Measurements from ENCODE around the gene CERS2. TPM values are rescaled to one million over a fixed set of nuclear protein-coding genes. Genes with fewer than 3 reads are reported as not detected.

CERS2 gene
- total RNA-seq, 1 experiment from 2014 or later: 226 TPM

DNA sequence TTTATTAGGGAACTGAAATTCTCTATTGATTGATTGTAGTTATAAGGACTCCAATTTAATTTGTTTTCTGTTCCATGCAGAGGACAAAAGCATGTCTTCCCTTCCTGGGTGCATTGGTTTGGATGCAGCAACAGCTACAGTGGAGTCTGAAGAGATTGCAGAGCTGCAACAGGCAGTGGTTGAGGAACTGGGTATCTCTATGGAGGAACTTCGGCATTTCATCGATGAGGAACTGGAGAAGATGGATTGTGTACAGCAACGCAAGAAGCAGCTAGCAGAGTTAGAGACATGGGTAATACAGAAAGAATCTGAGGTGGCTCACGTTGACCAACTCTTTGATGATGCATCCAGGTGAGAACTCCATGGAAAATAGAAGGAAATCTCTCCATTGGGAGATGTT lies 47.0 kb downstream of the CERS2 start:
- Mint-ChIP-seq H3K36me3 (ENCODE audit: insufficient read depth, unreplicated experiment) (peaks cover 61% of the 10 kb centered on the region), H3K27ac (ENCODE audit: unreplicated experiment) (no peak overlapping the region)
- CTCF ChIA-PET: no interaction called here

DNA sequence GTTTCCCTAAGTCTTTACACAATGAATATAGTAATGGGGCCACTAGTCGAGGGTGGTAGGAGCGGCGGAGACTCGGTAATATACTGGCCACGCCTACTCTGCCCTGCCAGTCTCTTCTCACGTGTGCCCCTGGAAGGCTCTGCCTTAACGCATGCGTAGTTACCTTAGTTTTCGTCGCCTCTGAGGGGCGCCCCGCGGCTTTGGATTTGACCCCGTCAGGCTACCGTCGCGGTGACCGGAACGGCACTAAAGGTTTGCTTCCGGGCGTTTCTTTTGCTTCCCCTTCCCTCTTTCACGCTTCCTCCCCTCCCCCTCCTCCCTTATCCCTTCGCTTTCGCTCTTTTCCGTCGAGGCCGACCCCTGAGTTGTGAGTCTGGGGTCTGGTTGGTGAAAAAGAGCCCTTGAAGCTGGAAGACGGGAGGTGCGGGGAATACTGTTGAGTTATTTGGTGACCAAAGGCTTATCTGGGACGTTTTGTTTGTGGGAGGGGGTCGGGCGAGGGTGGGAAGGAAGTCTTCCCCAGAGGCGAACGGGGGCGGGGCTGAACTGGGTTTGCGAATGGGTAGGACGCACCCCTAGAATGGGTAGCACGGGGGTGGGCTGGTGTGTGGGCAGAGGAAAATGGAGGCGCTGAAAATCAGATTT lies 48.4 kb downstream of the CERS2 start, which contains the start of gene SETDB1:
SETDB1 (plus strand) TSS at position 267 of the 645 bp plus-strand sequence. CDS start 1,352 bp downstream, outside the sequence.
- H3K27ac Mint-ChIP-seq (ENCODE audit: unreplicated experiment): peak within 1 kb of the TSS; percentile 90
- H3K36me3 Mint-ChIP-seq (ENCODE audit: insufficient read depth, unreplicated experiment): peaks cover 47% of the 10 kb centered on the region
- peak; percentile 98 for DNase-seq
- CTCF ChIA-PET: interaction anchor here (0.8 to 1.8 kb wide), 3 partner anchors 55 to 410 kb away, joined by 3 to 8 read pairs (median 4); partner anchors contain the start of genes ANXA9 and FALEC
- TF ChIP-seq, protein P1, sequence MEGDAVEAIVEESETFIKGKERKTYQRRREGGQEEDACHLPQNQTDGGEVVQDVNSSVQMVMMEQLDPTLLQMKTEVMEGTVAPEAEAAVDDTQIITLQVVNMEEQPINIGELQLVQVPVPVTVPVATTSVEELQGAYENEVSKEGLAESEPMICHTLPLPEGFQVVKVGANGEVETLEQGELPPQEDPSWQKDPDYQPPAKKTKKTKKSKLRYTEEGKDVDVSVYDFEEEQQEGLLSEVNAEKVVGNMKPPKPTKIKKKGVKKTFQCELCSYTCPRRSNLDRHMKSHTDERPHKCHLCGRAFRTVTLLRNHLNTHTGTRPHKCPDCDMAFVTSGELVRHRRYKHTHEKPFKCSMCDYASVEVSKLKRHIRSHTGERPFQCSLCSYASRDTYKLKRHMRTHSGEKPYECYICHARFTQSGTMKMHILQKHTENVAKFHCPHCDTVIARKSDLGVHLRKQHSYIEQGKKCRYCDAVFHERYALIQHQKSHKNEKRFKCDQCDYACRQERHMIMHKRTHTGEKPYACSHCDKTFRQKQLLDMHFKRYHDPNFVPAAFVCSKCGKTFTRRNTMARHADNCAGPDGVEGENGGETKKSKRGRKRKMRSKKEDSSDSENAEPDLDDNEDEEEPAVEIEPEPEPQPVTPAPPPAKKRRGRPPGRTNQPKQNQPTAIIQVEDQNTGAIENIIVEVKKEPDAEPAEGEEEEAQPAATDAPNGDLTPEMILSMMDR (IDR thresholded peaks at IDR 0.05; ENCODE audit: unreplicated experiment): no peak
- H3K4me3 Mint-ChIP-seq (ENCODE audit: low read depth, unreplicated experiment): peak within 1 kb of the TSS; percentile 90
- no peaks in the 10 kb centered on the region for H3K27me3 Mint-ChIP-seq (ENCODE audit: unreplicated experiment)
- peaks cover 2% of the 10 kb centered on the region for H3K9me3 Mint-ChIP-seq (ENCODE audit: low read depth, unreplicated experiment)
- intact Hi-C loops (cut with micrococcal nuclease; ENCODE audit: unreplicated experiment): loop anchor here (5.0 to 10.0 kb wide), 2 partner anchors 49 to 451 kb away; partner anchors contain the start of gene ARNT
- BruUV-seq (replicated peaks): no TSS peak
- peaks cover 10% of the 10 kb centered on the region for H3K4me1 Mint-ChIP-seq (ENCODE audit: low read depth, unreplicated experiment)

More for the DNA sequence above, 47.0 kb downstream of the CERS2 start:
- no TSS peak for BruUV-seq (replicated peaks)
- Mint-ChIP-seq H3K4me1 (ENCODE audit: low read depth, unreplicated experiment) (peaks cover 3% of the 10 kb centered on the region), H3K9me3 (ENCODE audit: low read depth, unreplicated experiment) (peaks cover 3% of the 10 kb centered on the region), H3K27me3 (ENCODE audit: unreplicated experiment) (no peaks in the 10 kb centered on the region), H3K4me3 (ENCODE audit: low read depth, unreplicated experiment) (peak overlapping the region; percentile 90)
- TF ChIP-seq, protein P1 (IDR thresholded peaks at IDR 0.05; ENCODE audit: unreplicated experiment): no peak
- no peak for DNase-seq
- intact Hi-C loops (cut with micrococcal nuclease; ENCODE audit: unreplicated experiment): loop anchor here (5.0 to 10.0 kb wide), 2 partner anchors 50 to 453 kb away; partner anchors contain the start of gene ARNT

DNA sequence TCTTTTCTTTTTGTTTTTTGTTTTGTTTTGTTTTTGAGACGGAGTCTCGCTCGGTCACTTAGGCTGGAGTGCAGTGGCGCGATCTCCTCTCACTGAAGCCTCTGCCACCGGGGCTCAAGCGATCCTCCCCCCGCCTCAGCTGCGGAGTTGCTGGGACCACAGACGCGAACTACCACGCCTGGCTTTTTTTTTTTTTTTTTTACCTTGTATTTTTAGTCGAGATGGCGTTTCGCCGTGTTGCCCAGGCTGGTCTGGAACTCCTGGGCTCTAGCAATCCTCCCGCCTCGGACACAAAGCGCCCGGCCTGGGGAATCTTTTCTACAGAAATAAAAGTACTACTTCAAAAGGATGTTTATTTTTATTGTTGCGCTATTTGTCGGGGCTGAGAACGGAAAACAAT lies 49.6 kb downstream of the CERS2 start:
- Mint-ChIP-seq H3K27me3 (ENCODE audit: unreplicated experiment) (no peaks in the 10 kb centered on the region), H3K4me1 (ENCODE audit: low read depth, unreplicated experiment) (peaks cover 10% of the 10 kb centered on the region), H3K9me3 (ENCODE audit: low read depth, unreplicated experiment) (no peaks in the 10 kb centered on the region), H3K27ac (ENCODE audit: unreplicated experiment) (no peak overlapping the region), H3K36me3 (ENCODE audit: insufficient read depth, unreplicated experiment) (peaks cover 38% of the 10 kb centered on the region), H3K4me3 (ENCODE audit: low read depth, unreplicated experiment) (peak overlapping the region; percentile 90)
- no TSS peak for BruUV-seq (replicated peaks)
- CTCF ChIA-PET: interaction anchor here (1.8 kb wide), 1 partner anchor 56 kb away, joined by 4 read pairs; the partner anchor contains the start of gene ANXA9
- TF ChIP-seq, protein P1 (IDR thresholded peaks at IDR 0.05; ENCODE audit: unreplicated experiment): no peak
- intact Hi-C loops (cut with micrococcal nuclease; ENCODE audit: unreplicated experiment): loop anchor here (5.0 to 10.0 kb wide), 2 partner anchors 48 to 450 kb away; partner anchors contain the start of gene ARNT
- no peak for DNase-seq

DNA sequence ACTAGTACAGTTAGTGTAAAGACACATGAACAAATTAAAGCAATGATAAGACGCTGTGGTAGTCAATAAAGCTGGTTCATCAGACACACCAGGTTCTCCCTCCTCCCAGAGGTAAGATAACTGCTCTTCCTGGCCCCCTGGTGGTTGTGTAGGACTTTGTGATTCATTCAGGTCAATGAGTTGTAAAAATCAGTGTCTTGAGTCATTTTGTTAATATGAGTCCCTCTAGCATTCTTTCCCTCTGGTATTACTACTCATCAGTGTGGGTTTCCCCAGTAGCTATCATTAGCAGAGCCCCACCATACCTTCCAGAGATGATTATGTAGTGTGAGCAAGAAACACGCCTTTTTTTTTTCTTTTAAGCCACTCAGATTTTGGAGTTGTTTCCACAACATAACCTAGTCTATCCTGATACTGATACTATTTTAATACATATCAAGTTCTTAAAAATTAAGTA lies 52.1 kb downstream of the CERS2 start:
- BruUV-seq (replicated peaks): no TSS peak
- CTCF ChIA-PET: interaction anchor here (0.6 to 1.6 kb wide), 11 partner anchors 10 to 109 kb away, joined by 3 to 8 read pairs (median 4); partner anchors contain the start of genes ANXA9, ARNT, CERS2 and CTXND2
- TF ChIP-seq, protein P1 (IDR thresholded peaks at IDR 0.05; ENCODE audit: unreplicated experiment): peak; percentile 82
- Mint-ChIP-seq H3K4me1 (ENCODE audit: low read depth, unreplicated experiment) (peaks cover 10% of the 10 kb centered on the region), H3K27ac (ENCODE audit: unreplicated experiment) (no peak overlapping the region), H3K27me3 (ENCODE audit: unreplicated experiment) (no peaks in the 10 kb centered on the region), H3K36me3 (ENCODE audit: insufficient read depth, unreplicated experiment) (peaks cover 25% of the 10 kb centered on the region), H3K4me3 (ENCODE audit: low read depth, unreplicated experiment) (no peak overlapping the region), H3K9me3 (ENCODE audit: low read depth, unreplicated experiment) (no peaks in the 10 kb centered on the region)
- intact Hi-C loops (cut with micrococcal nuclease; ENCODE audit: unreplicated experiment): loop anchor here (1.0 to 10.0 kb wide), 3 partner anchors 95 to 448 kb away; no protein-coding TSS in a partner anchor
- DNase-seq: peak; percentile 85

Measured in Calu3 (cell line).